ENCODE data around the gene UBR3.

Gene UBR3

GRCh38 chr2:169997140-169997887 is 170.1 kb downstream of the UBR3 start:
- no peak for DNase-seq

- no peak for DNase-seq
Measured at GRCh38 chr2:169999054-169999453, 171.8 kb downstream of the UBR3 start.

DNA sequence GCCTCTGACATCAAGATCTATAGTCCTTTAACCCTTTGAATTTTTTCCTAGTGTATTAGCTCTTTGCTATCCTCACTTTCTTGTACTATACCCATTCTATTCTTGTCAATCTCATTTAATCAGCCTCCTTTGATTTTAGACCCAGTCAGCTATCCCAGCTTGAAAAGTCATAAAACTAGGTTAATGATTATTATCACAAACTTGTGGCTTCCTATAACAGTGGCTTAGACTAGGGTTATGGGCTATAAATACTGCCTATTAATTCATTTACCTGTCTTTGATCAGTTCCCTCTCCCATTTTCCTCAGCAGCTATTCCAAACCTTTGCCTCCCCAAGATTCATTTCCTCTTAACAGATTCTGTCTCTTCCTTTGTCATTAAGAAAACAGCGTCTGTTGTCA is 174.8 kb downstream of the UBR3 start:
- no peak for DNase-seq

DNA sequence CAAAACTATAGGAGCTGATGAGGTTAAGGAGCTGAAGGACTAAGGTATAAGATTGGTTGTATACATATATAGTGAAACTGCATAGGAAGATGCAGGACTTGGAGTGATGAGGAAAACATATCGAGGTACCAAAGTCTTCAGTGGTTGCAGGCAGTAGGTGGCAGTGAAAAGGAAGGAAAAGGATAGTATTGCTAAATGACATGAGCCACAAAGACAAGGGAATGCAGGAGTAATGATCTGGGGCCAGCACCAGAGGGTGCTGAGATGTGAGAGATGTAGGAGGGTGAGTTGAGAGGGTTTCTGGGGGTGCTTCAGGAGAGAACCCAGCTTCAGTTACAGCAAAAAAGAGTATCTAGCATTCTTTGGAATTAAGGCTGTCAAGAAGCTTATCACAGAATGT is 178.4 kb downstream of the UBR3 start:
- DNase-seq, result no peak

GRCh38 chr2:170006587-170007325 is 179.5 kb downstream of the UBR3 start:
- DNase-seq, result no peak

GRCh38 chr2:170009209-170009608 is 182.0 kb downstream of the UBR3 start:
- DNase-seq, result no peak

DNA sequence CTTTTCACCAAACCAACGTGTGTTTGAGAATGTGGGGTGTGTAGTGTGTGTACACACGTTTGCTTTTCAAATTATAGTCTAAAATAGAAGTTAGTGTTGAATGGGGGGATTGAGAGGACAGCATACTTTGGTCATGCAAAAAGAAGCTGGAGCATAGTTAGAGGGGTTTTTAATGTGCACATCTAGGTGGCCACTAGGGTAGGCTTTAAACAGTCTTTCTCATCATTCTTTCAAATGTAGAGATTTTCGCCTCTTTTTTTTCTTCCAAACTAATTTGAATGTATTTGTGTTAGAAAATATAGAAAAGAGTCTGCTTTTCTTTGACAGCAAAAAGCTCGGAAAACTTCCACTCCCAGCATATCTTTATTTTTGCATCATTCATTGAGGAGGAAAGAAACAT is 185.5 kb downstream of the UBR3 start:
- DNase-seq, result no peak

DNA sequence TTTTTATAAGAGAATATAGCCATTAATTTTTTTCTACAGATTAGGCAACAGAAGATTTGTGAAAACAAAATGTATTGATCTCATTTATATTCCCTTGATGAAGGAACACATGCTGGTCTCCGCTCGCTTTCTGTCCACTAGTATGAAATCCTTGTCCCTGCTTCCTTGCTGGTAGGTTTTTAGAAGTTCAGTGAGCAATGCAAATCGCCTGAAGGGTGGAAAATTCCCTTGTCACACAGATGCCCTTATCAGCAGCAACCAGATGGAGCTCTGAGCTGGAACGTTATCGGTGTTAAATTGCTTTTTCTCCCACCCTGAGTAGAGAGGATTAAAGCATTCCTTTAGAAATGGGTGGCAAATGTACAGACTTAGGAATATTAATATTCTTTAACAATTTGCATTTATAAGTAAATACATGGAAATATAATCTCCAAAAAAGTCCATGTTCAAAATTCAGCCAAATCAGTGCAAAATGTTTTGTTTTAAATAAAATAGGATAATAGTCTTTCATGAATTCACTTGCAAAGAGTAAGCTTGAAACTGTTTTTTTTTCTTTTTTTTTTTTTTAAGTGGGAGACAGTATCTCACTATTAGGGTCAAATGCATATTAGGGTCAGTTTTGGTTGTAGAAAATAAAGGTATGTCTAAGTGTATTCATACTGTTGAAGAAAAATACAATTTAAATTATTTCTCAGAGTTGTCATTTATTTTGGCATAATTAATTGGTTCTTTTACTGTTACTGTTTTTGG is 186.7 kb downstream of the UBR3 start:
- DNase-seq, result no peak

GRCh38 chr2:170014769-170015168 is 187.5 kb downstream of the UBR3 start:
- DNase-seq, result no peak

DNA sequence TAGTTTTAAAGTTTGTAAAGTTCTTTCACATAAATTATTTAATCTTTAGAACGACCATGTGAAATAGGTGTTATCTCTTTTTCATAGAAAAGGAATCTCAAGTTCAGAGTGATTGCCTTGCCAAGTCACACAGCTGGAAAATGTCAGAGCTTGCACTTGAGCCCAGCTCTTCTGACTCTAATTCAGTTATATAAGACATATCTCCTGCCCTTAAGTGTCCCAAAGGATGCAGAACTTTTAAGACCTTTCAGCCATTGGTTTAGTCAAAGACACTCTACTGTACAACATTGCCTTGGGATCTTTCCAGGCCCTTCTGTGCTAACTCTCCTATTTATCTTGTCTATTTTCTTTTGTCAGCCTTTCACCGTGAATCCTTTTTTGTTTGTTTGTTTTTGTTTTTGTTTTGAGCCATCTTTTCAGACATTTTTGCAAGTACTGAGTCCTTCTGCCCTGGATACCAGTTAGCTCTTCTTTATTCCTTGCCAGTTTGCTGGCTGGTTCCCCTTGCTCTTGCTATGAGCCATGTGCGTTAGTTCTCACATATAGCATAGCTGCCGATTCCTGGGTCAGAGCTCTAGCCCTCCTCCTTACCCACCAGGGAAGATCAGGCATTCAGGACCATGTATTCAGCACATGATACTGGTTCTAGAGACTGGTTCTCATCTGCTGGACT is 190.7 kb downstream of the UBR3 start:
- DNase-seq, result no peak

DNA sequence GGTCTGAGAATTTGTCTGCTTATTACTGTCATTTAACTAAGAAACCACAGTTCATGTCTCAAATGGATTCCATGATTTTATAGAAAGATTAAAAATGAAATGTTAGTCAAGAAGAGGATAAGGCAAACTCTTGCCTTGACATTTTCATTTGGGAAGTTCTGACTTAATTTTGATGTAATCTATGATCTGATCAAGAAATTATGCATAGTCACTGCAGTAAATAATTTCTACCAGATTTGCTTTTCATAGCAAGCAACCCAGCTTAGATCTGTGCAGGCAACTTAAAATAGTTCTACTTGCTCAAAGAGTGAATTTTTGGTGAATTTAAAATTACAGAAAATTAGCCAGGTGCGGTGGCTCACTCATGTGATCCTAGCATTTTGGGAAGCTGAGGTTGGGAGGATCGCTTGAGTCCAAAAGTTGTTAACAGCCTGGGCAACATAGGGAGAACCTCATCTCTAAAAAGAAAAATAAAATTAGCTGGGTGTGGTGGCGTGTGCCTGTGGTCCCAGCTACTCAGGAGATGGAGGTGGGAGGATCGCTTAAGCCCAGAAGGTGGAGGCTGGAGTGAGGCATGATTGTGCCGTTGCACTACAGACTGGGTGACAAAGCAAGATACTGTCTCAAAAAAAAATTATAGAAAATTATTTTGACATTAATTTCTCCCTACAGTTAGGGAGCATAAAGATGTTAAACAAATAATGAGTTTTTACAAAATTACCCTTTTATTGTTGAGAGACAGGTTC is 192.0 kb downstream of the UBR3 start:
- no peak for DNase-seq

GRCh38 chr2:170020777-170021176 is 193.5 kb downstream of the UBR3 start:
- no peak for DNase-seq

DNA sequence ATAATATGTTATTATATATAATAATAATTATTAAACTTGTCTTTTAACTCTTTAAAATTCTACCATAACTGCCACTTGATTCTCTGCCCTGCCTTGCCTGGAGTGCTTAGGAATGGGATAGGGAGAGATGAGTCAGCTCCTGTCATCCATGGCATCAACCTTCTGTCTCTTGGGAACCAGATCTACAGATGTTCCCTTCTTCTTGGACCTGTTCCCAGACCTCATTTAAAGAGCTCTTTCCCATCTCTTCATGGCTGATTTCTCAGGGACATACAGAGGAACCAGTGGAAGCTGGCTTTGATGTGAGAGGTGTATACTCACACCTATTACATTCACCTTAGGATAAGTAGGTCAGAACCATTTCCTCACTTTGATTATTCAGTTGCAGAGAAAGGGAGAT is 195.4 kb downstream of the UBR3 start:
- no peak for DNase-seq

DNA sequence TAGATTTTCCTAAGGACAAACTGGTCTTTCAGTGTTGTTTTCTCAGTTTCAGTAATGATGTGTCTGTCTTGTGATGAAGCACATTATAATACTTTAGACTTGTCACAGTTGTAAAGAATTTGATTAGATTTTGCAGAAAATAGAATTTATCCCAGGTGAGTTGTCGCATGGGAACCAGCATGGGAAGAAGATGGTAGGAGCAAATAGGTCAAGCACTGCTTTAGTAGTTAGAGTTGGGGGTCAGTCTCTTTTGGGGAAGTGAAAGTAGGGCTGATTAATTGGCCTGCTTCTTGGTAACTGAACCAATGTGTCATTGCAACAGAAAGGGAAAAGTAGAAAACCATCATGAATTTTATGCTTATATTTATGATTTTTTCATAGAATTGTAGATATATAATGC is 197.5 kb downstream of the UBR3 start:
- DNase-seq, result no peak

DNA sequence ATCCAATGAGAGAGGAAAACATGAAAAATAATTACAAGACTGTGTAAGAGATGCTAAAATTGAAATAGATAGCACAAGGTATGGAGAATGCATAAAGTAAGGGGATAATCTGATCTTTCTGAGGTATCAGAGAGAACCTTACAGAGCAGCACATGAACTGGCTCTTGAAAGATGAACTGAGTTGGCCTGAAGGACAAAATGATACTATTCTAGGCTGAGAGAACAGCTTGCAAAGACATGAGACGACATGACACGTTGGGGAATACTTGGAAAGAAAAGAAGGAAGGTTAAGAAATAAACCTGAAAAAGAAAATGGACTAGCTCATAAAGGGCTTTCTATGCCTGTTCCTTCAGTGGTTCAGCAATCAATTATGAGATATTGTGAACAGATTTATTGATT is 198.0 kb downstream of the UBR3 start:
- DNase-seq, result no peak

- DNase-seq, result no peak
Measured at GRCh38 chr2:170026361-170026760, 199.1 kb downstream of the UBR3 start.

DNA sequence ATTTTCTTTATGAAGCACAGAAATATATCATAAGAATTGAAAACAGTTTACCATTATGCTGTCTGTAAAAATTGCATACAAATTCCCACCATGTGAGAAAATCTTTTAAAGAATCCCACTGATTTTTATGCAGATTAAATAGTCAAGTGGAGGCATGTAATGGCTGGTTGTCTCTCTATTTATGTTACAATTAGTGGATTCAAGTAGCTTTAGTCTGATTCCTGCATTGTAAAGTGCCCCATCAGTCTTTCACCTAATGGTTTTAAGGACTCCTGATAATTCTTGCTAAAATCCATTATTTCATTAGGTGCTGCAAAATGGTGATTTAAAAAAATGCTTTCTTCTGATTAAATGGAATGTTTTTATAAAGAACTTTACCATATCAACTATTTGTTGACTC is 202.3 kb downstream of the UBR3 start:
- no peak for DNase-seq

DNA sequence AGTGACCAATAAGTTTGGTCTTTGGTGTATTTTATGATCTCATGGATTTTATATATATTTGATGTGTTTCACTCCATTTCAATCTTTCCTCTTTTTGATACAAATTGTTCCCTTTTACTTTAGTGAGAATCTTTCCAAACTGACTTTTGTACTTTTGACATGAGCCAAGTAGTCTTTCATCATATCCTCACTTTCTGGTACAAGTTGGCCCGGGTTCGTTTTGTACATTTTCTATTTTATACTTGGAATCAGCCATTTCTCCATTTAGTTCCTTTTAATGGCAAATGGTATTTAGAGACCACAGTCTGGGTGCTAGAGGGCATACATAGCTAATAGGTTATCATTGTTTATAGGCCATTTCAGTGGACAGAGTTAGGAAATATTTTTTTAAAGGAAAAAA is 202.8 kb downstream of the UBR3 start:
- no peak for DNase-seq

DNA sequence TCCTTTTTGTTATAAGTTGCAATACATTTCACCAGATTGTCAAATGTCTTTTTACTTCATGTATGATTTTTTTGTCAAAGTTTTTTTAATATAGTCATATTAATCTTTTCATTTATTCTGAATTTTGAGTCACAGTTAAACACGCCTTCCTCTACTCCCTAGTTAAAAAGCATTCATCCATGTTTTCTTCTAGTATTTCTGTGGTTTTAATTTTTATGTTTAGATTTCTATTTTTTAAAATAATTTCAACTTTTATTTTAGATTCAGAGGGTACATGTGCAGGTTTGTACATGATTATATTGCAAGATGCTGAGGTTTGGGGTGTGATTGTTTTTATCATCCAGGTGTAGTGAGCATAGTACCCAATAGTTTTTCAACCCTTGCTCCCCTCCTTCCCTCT is 204.0 kb downstream of the UBR3 start:
- no peak for DNase-seq

- DNase-seq, result no peak
Measured at GRCh38 chr2:170034596-170034995, 207.3 kb downstream of the UBR3 start.

GRCh38 chr2:170038734-170039133 is 211.5 kb downstream of the UBR3 start:
- no peak for DNase-seq
